SK-N-SH treated with all-trans-retinoic acid at 6 μM for 48 hours (cell line): ENCODE measurements around the gene KATNAL1.

ENCODE experiments used
- ATAC-seq: fragments of 200-7000 bp; cut with Tn5 transposase; 3 replicates; pipeline ENCODE4 v1.9.1; 2020; ENCODE audit warnings: mild to moderate bottlenecking, moderate library complexity
- BACH2 ChIP-seq: fragments of 250-450 bp; sonication (Bioruptor Pico); IDR thresholded peaks from 2 replicates; pipeline ENCODE4 v1.9.0; 2021; ENCODE audit warnings: mild to moderate bottlenecking, borderline replicate concordance
- CREB5 ChIP-seq: fragments of 250-450 bp; sonication (Bioruptor Pico); IDR thresholded peaks from 2 replicates; pipeline ENCODE4 v1.5.1; 2020; ENCODE audit warnings: low read depth, mild to moderate bottlenecking, moderate library complexity
- CSDC2 ChIP-seq: fragments of 250-450 bp; sonication (Bioruptor Pico); IDR thresholded peaks from 2 replicates; pipeline ENCODE4 v1.5.0; 2020; ENCODE audit warnings: mild to moderate bottlenecking, moderate library complexity
- CSRNP3 ChIP-seq: fragments of 250-450 bp; sonication (Bioruptor Pico); IDR thresholded peaks from 2 replicates; pipeline ENCODE4 v1.5.1; 2021; ENCODE audit warnings: mild to moderate bottlenecking, moderate library complexity
- ESRRG ChIP-seq: fragments of 250-450 bp; sonication (Bioruptor Pico); IDR thresholded peaks from 2 replicates; pipeline ENCODE4 v1.6.1; 2021; ENCODE audit warnings: mild to moderate bottlenecking
- ISL1 ChIP-seq: fragments of 250-450 bp; sonication (Bioruptor Pico); IDR thresholded peaks from 2 replicates; pipeline ENCODE4 v2.1.2; 2022; ENCODE audit warnings: mild to moderate bottlenecking, moderate library complexity
- PATZ1 ChIP-seq: fragments of 250-450 bp; sonication (Bioruptor Pico); IDR thresholded peaks from 2 replicates; pipeline ENCODE4 v1.8.0; 2020; ENCODE audit warnings: mild to moderate bottlenecking, moderate library complexity, borderline replicate concordance
- POU6F1 ChIP-seq: fragments of 250-450 bp; sonication (Bioruptor Pico); IDR thresholded peaks from 2 replicates; pipeline ENCODE4 v1.8.0; 2021; ENCODE audit warnings: low read depth, mild to moderate bottlenecking, moderate library complexity, borderline replicate concordance
- PPARA ChIP-seq: fragments of 250-450 bp; sonication (Bioruptor Pico); IDR thresholded peaks from 2 replicates; pipeline ENCODE4 v1.5.0; 2020; ENCODE audit warnings: mild to moderate bottlenecking, borderline replicate concordance
- RARB ChIP-seq: fragments of 250-450 bp; sonication (Bioruptor Pico); IDR thresholded peaks from 2 replicates; pipeline ENCODE4 v1.8.0; 2021; ENCODE audit warnings: mild to moderate bottlenecking, moderate library complexity
- TCF4 ChIP-seq: fragments of 250-450 bp; sonication (Bioruptor Pico); IDR thresholded peaks from 2 replicates; pipeline ENCODE4 v1.8.0; 2021; ENCODE audit warnings: mild to moderate bottlenecking, moderate library complexity, borderline replicate concordance
- TOX ChIP-seq: fragments of 250-450 bp; sonication (Bioruptor Pico); IDR thresholded peaks from 2 replicates; pipeline ENCODE4 v1.8.0; 2021; ENCODE audit warnings: mild to moderate bottlenecking, moderate library complexity, borderline replicate concordance
- TSHZ2 ChIP-seq: fragments of 250-450 bp; sonication (Bioruptor Pico); IDR thresholded peaks from 2 replicates; pipeline ENCODE4 v1.5.0; 2020; ENCODE audit warnings: mild to moderate bottlenecking, moderate library complexity
- ZFP3 ChIP-seq: fragments of 250-450 bp; sonication (Bioruptor Pico); IDR thresholded peaks from 2 replicates; pipeline ENCODE4 v1.5.0; 2020; ENCODE audit warnings: mild to moderate bottlenecking, moderate library complexity
- ZFP30 ChIP-seq: fragments of 450-650 bp; formaldehyde crosslinking; IDR thresholded peaks from 2 replicates; pipeline ENCODE4 v1.5.0; 2022; ENCODE audit warnings: mild to moderate bottlenecking, moderate library complexity
- ZNF565 ChIP-seq: fragments of 450-650 bp; formaldehyde crosslinking; conservative IDR thresholded peaks from 2 replicates; pipeline ENCODE4 v1.5.0; 2020; ENCODE audit warnings: low read depth, mild to moderate bottlenecking, moderate library complexity

KATNAL1 gene

GRCh38 chr13:30354493-30355383 lies 47.4 kb upstream of the KATNAL1 start:
- TF ChIP-seq PPARA (CRISPR knock-in tag) (no peak), CSDC2 (CRISPR knock-in tag) (no peak), ESRRG (CRISPR knock-in tag) (no peak), ISL1 (CRISPR knock-in tag) (no peak), ZFP30 (CRISPR knock-in tag) (no peak), BACH2 (no peak), TOX (CRISPR knock-in tag) (no peak), CSRNP3 (CRISPR knock-in tag) (no peak), ZNF565 (no peak), CREB5 (CRISPR knock-in tag) (no peak), PATZ1 (CRISPR knock-in tag) (no peak), TCF4 (CRISPR knock-in tag) (no peak)
- ATAC-seq = no peak

GRCh38 chr13:30353471-30354215 lies 46.3 kb upstream of the KATNAL1 start:
- no peak for ATAC-seq
- TF ChIP-seq CSRNP3 (CRISPR knock-in tag) (no peak), CSDC2 (CRISPR knock-in tag) (no peak), ESRRG (CRISPR knock-in tag) (no peak), TSHZ2 (CRISPR knock-in tag) (no peak), POU6F1 (CRISPR knock-in tag) (no peak), RARB (CRISPR knock-in tag) (no peak), ZFP3 (no peak), CREB5 (CRISPR knock-in tag) (no peak)
